DND-41 (cell line): ENCODE measurements around the gene RAI1.

Experiments used
- ATAC-seq: fragments of 200-7000 bp; cut with Tn5 transposase; 3 replicates; pipeline ENCODE4 v1.9.1; 2021; ENCODE audit warnings: low read depth; ENCODE audit not compliant: insufficient read depth
- DNase-seq: peaks from one replicate; pipeline ENCODE4 v3.0.0-alpha.2; 2020
- H2AFZ ChIP-seq: 2 replicates; pipeline ENCODE4 v1.6.0; 2012; ENCODE audit warnings: low read depth, low read length
- H3K27ac ChIP-seq: 2 replicates; pipeline ENCODE4 v1.5.1; 2012; ENCODE audit warnings: low read length, inconsistent platforms
- H3K27me3 ChIP-seq: fragments of 200-600 bp; sonication (generic); 2 replicates; pipeline ENCODE4 v1.6.0; 2012; ENCODE audit warnings: low read length, mild to moderate bottlenecking, inconsistent platforms; ENCODE audit not compliant: insufficient read depth, poor library complexity
- H3K36me3 ChIP-seq: 2 replicates; pipeline ENCODE4 v1.5.1; 2012; ENCODE audit warnings: low read length, inconsistent platforms; ENCODE audit not compliant: insufficient read depth
- H3K4me1 ChIP-seq: 2 replicates; pipeline ENCODE4 v1.5.1; 2012; ENCODE audit warnings: mild to moderate bottlenecking, low read length; ENCODE audit not compliant: insufficient read depth
- H3K4me2 ChIP-seq: 2 replicates; pipeline ENCODE4 v1.6.0; 2012; ENCODE audit warnings: mild to moderate bottlenecking, moderate library complexity, low read length, inconsistent platforms; ENCODE audit not compliant: insufficient read depth
- H3K4me3 ChIP-seq, 2 experiments: fragments of 200-600 bp in 1 of 2; shearing (Covaris generic) in 1 of 2; 2 replicates each; pipeline ENCODE4 v1.5.1; 2012 to 2016; ENCODE audit warnings: inconsistent platforms in 2 of 2, low read length in 2 of 2, mild to moderate bottlenecking in 2 of 2, low read depth in 1 of 2, moderate library complexity in 1 of 2
- H3K79me2 ChIP-seq: 2 replicates; pipeline ENCODE4 v1.6.0; 2012; ENCODE audit warnings: low read length, inconsistent platforms; ENCODE audit not compliant: insufficient read depth
- H3K9ac ChIP-seq: 2 replicates; pipeline ENCODE4 v1.6.0; 2012; ENCODE audit warnings: low read depth, mild to moderate bottlenecking, inconsistent platforms, low read length, moderate library complexity
- H3K9me3 ChIP-seq: 2 replicates; pipeline ENCODE4 v1.5.1; 2012; ENCODE audit warnings: low read length, moderate library complexity, mild to moderate bottlenecking, inconsistent platforms; ENCODE audit not compliant: insufficient read depth, severe bottlenecking
- H4K20me1 ChIP-seq: 2 replicates; pipeline ENCODE4 v1.6.0; 2012; ENCODE audit warnings: low read length; ENCODE audit not compliant: insufficient read depth
- CTCF ChIP-seq: IDR thresholded peaks from 2 replicates; pipeline ENCODE4 v1.5.1; 2012; ENCODE audit warnings: borderline replicate concordance, low read length, moderate library complexity, mild to moderate bottlenecking; ENCODE audit not compliant: poor library complexity, severe bottlenecking; ENCODE audit errors: extremely low read depth
- EZH2 ChIP-seq: IDR thresholded peaks from 3 replicates; pipeline ENCODE4 v1.6.1; 2012; ENCODE audit warnings: borderline replicate concordance, low read depth, mild to moderate bottlenecking, moderate library complexity, low read length, inconsistent platforms; ENCODE audit not compliant: severe bottlenecking

Gene RAI1

GRCh38 chr17:17648762-17649161 lies 32.5 kb upstream of the RAI1 start:
- TF ChIP-seq CTCF (no peak), EZH2 (no peak)
- H3K4me2 ChIP-seq: no peak overlapping the region

GRCh38 chr17:17650959-17651358 lies 30.3 kb upstream of the RAI1 start:
- no peaks in the 10 kb centered on the region for H3K27me3 ChIP-seq
- no peaks in the 10 kb centered on the region for H3K36me3 ChIP-seq
- H3K79me2 ChIP-seq: no peaks in the 10 kb centered on the region
- no peak for ATAC-seq
- no peak overlapping the region for H2AFZ ChIP-seq
- H3K4me3 ChIP-seq: no peak overlapping the region
- H3K9ac ChIP-seq: no peak overlapping the region
- no peak for DNase-seq
- H3K9me3 ChIP-seq: no peaks in the 10 kb centered on the region
- TF ChIP-seq CTCF (no peak), EZH2 (no peak)
- no peaks in the 10 kb centered on the region for H4K20me1 ChIP-seq
- H3K4me2 ChIP-seq: no peak overlapping the region
- no peaks in the 10 kb centered on the region for H3K4me1 ChIP-seq
- no peak overlapping the region for H3K27ac ChIP-seq

More at GRCh38 chr17:17648762-17649161, 32.5 kb upstream of the RAI1 start:
- DNase-seq: no peak
- Histone ChIP-seq H3K4me1 (no peaks in the 10 kb centered on the region), H3K9ac (no peak overlapping the region), H3K27ac (no peak overlapping the region), H3K4me3 (no peak overlapping the region), H3K79me2 (no peaks in the 10 kb centered on the region), H3K9me3 (peaks cover 3% of the 10 kb centered on the region), H3K27me3 (no peaks in the 10 kb centered on the region), H2AFZ (no peak overlapping the region), H4K20me1 (no peaks in the 10 kb centered on the region), H3K36me3 (no peaks in the 10 kb centered on the region)
- no peak for ATAC-seq

- Histone ChIP-seq H3K4me1 (no peaks in the 10 kb centered on the region), H3K9me3 (peaks cover 2% of the 10 kb centered on the region), H3K4me3 (no peak overlapping the region), H2AFZ (no peak overlapping the region), H3K27ac (no peak overlapping the region), H3K36me3 (no peaks in the 10 kb centered on the region), H3K4me2 (no peak overlapping the region), H3K79me2 (no peaks in the 10 kb centered on the region), H4K20me1 (no peaks in the 10 kb centered on the region), H3K9ac (no peak overlapping the region), H3K27me3 (no peaks in the 10 kb centered on the region)
- no peak for TF ChIP-seq EZH2
- TF ChIP-seq CTCF: no peak
- ATAC-seq (no peak), DNase-seq (no peak)
Observed at GRCh38 chr17:17653343-17653742, 27.9 kb upstream of the RAI1 start.

GRCh38 chr17:17659340-17659739 lies 21.9 kb upstream of the RAI1 start:
- Histone ChIP-seq H3K9ac (no peak overlapping the region), H3K27ac (no peak overlapping the region)
- no peak for ATAC-seq

More at GRCh38 chr17:17659340-17659739, 21.9 kb upstream of the RAI1 start:
- Histone ChIP-seq H3K4me3 (no peak overlapping the region), H3K79me2 (no peaks in the 10 kb centered on the region), H2AFZ (no peak overlapping the region), H3K4me1 (peaks cover 11% of the 10 kb centered on the region), H4K20me1 (no peaks in the 10 kb centered on the region), H3K36me3 (no peaks in the 10 kb centered on the region), H3K27me3 (no peaks in the 10 kb centered on the region), H3K9me3 (peaks cover 2% of the 10 kb centered on the region), H3K4me2 (no peak overlapping the region)
- DNase-seq: no peak
- TF ChIP-seq EZH2 (no peak), CTCF (no peak)
